GM12878 (cell line): ENCODE results near the gene ITGA7. TPM values are rescaled to one million over a fixed set of nuclear protein-coding genes. Genes with fewer than 3 reads are reported as not detected.
A peak's percentile ranks its signal among the peaks of the same experiment; 100 is the strongest.

Experiments used
- ATAC-seq: fragments of 200-7000 bp; cut with Tn5 transposase; 3 replicates; pipeline ENCODE4 v1.9.1; 2020; ENCODE audit warnings: mild to moderate bottlenecking, moderate library complexity
- BruUV-seq: library from RNA; stranded (reverse); fragments of 400-500 nt; replicated peaks from 2 replicates; lab custom pipeline; 2021; lab: Mats Ljungman, UMichigan
- CTCF ChIA-PET: fragments of 300-600 bp; sonication (Branson Sonifier 250); formaldehyde crosslinking; extraction: SDS; loops from one replicate; lab custom pipeline; 2021; ENCODE audit warnings: inconsistent platforms; lab: Yijun Ruan, JAX
- POLR2A ChIA-PET: fragments of 350-600 bp; formaldehyde crosslinking; extraction: SDS; loops from one replicate; lab custom pipeline; 2021; ENCODE audit warnings: inconsistent platforms; lab: Charles Lee
- RAD21 ChIA-PET: fragments of 300-600 bp; sonication (Branson Sonifier 250); formaldehyde crosslinking; loops from one replicate; lab custom pipeline; 2023; ENCODE audit warnings: antibody characterized with exemption; ENCODE audit not compliant: unreplicated experiment; lab: Charles Lee
- SMC1A ChIA-PET: fragments of 300-600 bp; sonication (Branson Sonifier 250); formaldehyde crosslinking; loops from one replicate; lab custom pipeline; 2023; ENCODE audit not compliant: unreplicated experiment, uncharacterized antibody; lab: Charles Lee
- DNase-seq: peaks from one replicate; pipeline ENCODE4 v3.0.0-alpha.2; 2011; ENCODE audit warnings: low read depth, low spot score
- FAIRE-seq: peaks from 3 replicates; lab custom pipeline; 2011; peaks lifted over from hg19 to GRCh38; lab: Jason Lieb, UNC
- H2AFZ ChIP-seq: 2 replicates; pipeline ENCODE4 v1.6.0; 2011; ENCODE audit warnings: low read depth, low read length, control low read depth; ENCODE audit not compliant: control insufficient read depth
- H3K27ac ChIP-seq: 2 replicates; pipeline ENCODE4 v1.5.1; 2011; ENCODE audit warnings: control low read depth; ENCODE audit not compliant: control insufficient read depth, insufficient read depth
- H3K27me3 ChIP-seq, 2 experiments: replicated peaks in 1 of 2; 2 replicates each; pipeline versions ENCODE4 v1.6.0 to v1.6.1; 2011; ENCODE audit warnings: low read length in 1 of 2; ENCODE audit not compliant: control insufficient read depth in 2 of 2, insufficient read depth in 2 of 2
- H3K36me3 ChIP-seq, 2 experiments: 2 replicates each; pipeline ENCODE4 v1.5.1; 2011; ENCODE audit warnings: low read length in 1 of 2; ENCODE audit not compliant: control insufficient read depth in 2 of 2, insufficient read depth in 2 of 2
- H3K4me1 ChIP-seq: 2 replicates; pipeline ENCODE4 v1.6.1; 2011; ENCODE audit warnings: mild to moderate bottlenecking, low read length, moderate library complexity, mixed read lengths; ENCODE audit not compliant: control insufficient read depth, insufficient read depth
- H3K4me2 ChIP-seq: 2 replicates; pipeline ENCODE4 v1.6.0; 2011; ENCODE audit warnings: control low read depth; ENCODE audit not compliant: control insufficient read depth, insufficient read depth
- H3K4me3 ChIP-seq: fragments of 200-600 bp; sonication (generic); 2 replicates; pipeline ENCODE4 v1.5.1; 2016
- H3K79me2 ChIP-seq: 2 replicates; pipeline ENCODE4 v1.6.0; 2011; ENCODE audit warnings: low read length; ENCODE audit not compliant: control insufficient read depth, insufficient read depth
- H3K9ac ChIP-seq: 2 replicates; pipeline ENCODE4 v1.8.0; 2011; ENCODE audit warnings: low read length, control low read depth, mixed read lengths; ENCODE audit not compliant: control insufficient read depth, insufficient read depth
- H3K9me3 ChIP-seq: replicated peaks from 3 replicates; pipeline ENCODE4 v1.5.1; 2011; ENCODE audit warnings: mild to moderate bottlenecking, low read length; ENCODE audit not compliant: control insufficient read depth, insufficient read depth
- H4K20me1 ChIP-seq: 2 replicates; pipeline ENCODE4 v1.6.0; 2011; ENCODE audit not compliant: control insufficient read depth, insufficient read depth
- CHD1 ChIP-seq: IDR thresholded peaks from 2 replicates; pipeline ENCODE4 v1.6.1; 2012; ENCODE audit warnings: low read depth, low read length, improper control_type of control experiment
- EP300 ChIP-seq, 2 experiments: fragments of 150-350 bp in 1 of 2; IDR thresholded peaks; 2 replicates each; pipeline ENCODE4 v1.6.1; 2011 to 2012; ENCODE audit warnings: low read depth in 2 of 2, low read length in 2 of 2, borderline replicate concordance in 1 of 2, improper control_type of control experiment in 1 of 2, inconsistent platforms in 1 of 2; ENCODE audit not compliant: control insufficient read depth in 1 of 2
- HSF1 ChIP-seq: fragments of 150-350 bp; IDR thresholded peaks from 2 replicates; pipeline ENCODE4 v1.6.1; 2014; ENCODE audit warnings: mild to moderate bottlenecking, low read depth, low read length
- KAT2A ChIP-seq: conservative IDR thresholded peaks from 2 replicates; pipeline ENCODE4 v1.6.1; 2011; ENCODE audit warnings: low read depth, low read length; ENCODE audit not compliant: control insufficient read depth
- KDM1A ChIP-seq: fragments of 200-600 bp; sonication (generic); IDR thresholded peaks from 2 replicates; pipeline ENCODE4 v1.6.1; 2016; ENCODE audit warnings: borderline replicate concordance
- MTA3 ChIP-seq: IDR thresholded peaks from 2 replicates; pipeline ENCODE4 v1.6.1; 2012; ENCODE audit warnings: low read length, inconsistent platforms, borderline replicate concordance
- MYC ChIP-seq: IDR thresholded peaks from 2 replicates; pipeline ENCODE4 v1.6.1; 2011; ENCODE audit warnings: mild to moderate bottlenecking, low read length, moderate library complexity, inconsistent platforms; ENCODE audit not compliant: insufficient read depth, insufficient replicate concordance, insufficient read length, severe bottlenecking
- POU2F2 ChIP-seq: IDR thresholded peaks from 3 replicates; pipeline ENCODE4 v1.6.1; 2011; ENCODE audit warnings: low read depth, mild to moderate bottlenecking, low read length, borderline replicate concordance
- SIN3A ChIP-seq: IDR thresholded peaks from 2 replicates; pipeline ENCODE4 v1.6.1; 2012; ENCODE audit warnings: low read depth, low read length, improper control_type of control experiment
- SREBF1 ChIP-seq: IDR thresholded peaks from 2 replicates; pipeline ENCODE4 v1.6.1; 2012; ENCODE audit warnings: mild to moderate bottlenecking, low read length
- STAT3 ChIP-seq: IDR thresholded peaks from 2 replicates; pipeline ENCODE4 v1.6.1; 2011; ENCODE audit warnings: low read depth, low read length, improper control_type of control experiment
- ZSCAN29 ChIP-seq: fragments of 450-650 bp; IDR thresholded peaks from 2 replicates; pipeline ENCODE4 v1.6.1; 2017; ENCODE audit warnings: mild to moderate bottlenecking, moderate library complexity
- WGBS: methylation state at CpG from one replicate; pipeline ENCODE4 v1.1.6; 2016; ENCODE audit warnings: low lambda C conversion rate; ENCODE audit not compliant: insufficient replicate concordance, insufficient coverage; ENCODE audit errors: missing lambda C conversion rate; 5-methylcytosine and 5-hydroxymethylcytosine counted together
- in situ Hi-C: fragments of 300-500 bp; cut with MboI; formaldehyde crosslinking; loops from 9 replicates; pipeline ENCODE4 v1.14.3; 2018; ENCODE audit warnings: mixed read lengths
- intact Hi-C: fragments of 100-400 bp; cut with micrococcal nuclease; formaldehyde crosslinking; loops from one replicate; pipeline ENCODE4 v1.14.2; 2022; ENCODE audit not compliant: unreplicated experiment
- polyA plus RNA-seq, 11 experiments: library from polyadenylated mRNA; depleted of rRNA in 4 of 11; unstranded in 6 of 11; stranded (reverse) in 5 of 11; fragments of >200 nt; fragmentation: Nextera tagmentation in 4 of 11; fragmentation: Illumina TruSeq in 1 of 11; extraction: Ambion mirVana in 4 of 11; extraction: Trizol in 1 of 11; gene quantifications; 1 replicate in 1 of 11; 2 replicates in 10 of 11; pipeline versions ENCODE4 v1.2.1 to v1.2.3, GENCODE V29; 2011 to 2016; ENCODE audit warnings: inconsistent platforms in 2 of 11, missing spikeins in 2 of 11, low read depth in 1 of 11
- total RNA-seq, 4 experiments: library from RNA; depleted of rRNA in 3 of 4; stranded (reverse); fragments of >200 nt in 3 of 4; fragmentation: Illumina TruSeq in 1 of 4; extraction: Trizol in 1 of 4; gene quantifications; 2 replicates each; pipeline versions ENCODE4 v1.2.1 to v1.2.3, GENCODE V29; 2013 to 2021

Gene ITGA7
- total and polyA plus RNA-seq, 10 of the 15 experiments (the other 5 are each of a cell fraction or from before 2014, with no cell fraction given) = 0.18 to 5.1 (median 1.5) TPM

GRCh38 chr12:55688716-55689655 lies 18.7 kb downstream of the ITGA7 start:
- peak; percentile 27 for FAIRE-seq
- H3K79me2 ChIP-seq = no peaks in the 10 kb centered on the region
- 55% methylated on average over 15 of the region's 16 CpGs for WGBS
- no peaks in the 10 kb centered on the region; a peak in 1 of 4 replicates for H3K27me3 ChIP-seq
- H3K4me1 ChIP-seq = peaks cover 6% of the 10 kb centered on the region
- H3K36me3 ChIP-seq = no peaks in the 10 kb centered on the region
- RAD21 ChIA-PET = no interaction called here
- TF ChIP-seq CHD1 (no peak), SREBF1 (no peak), STAT3 (no peak), SIN3A (no peak), POU2F2 (no peak), KAT2A (no peak), KDM1A (no peak), MTA3 (no peak), EP300 (IDR thresholded peaks at IDR 0.05; ENCODE audit: borderline replicate concordance in 1 of 2, control insufficient read depth in 1 of 2, low read depth in 2 of 2, low read length in 2 of 2) (no peak), MYC (no peak), ZSCAN29 (no peak), HSF1 (no peak)
- in situ Hi-C loops (no loop called here), intact Hi-C loops (no loop called here)
- H3K9me3 ChIP-seq = no peaks in the 10 kb centered on the region
- POLR2A ChIA-PET = interaction anchor here (0.6 kb wide), 1 partner anchor 138 kb away, joined by 5 read pairs; no protein-coding TSS in a partner anchor
- H4K20me1 ChIP-seq = no peaks in the 10 kb centered on the region
- H2AFZ ChIP-seq = no peak overlapping the region
- no peak for ATAC-seq
- no peak overlapping the region for H3K4me2 ChIP-seq
- H3K4me3 ChIP-seq = no peak overlapping the region
- no peak for DNase-seq
- no TSS peak for BruUV-seq
- SMC1A ChIA-PET = interaction anchor here (0.6 to 1.0 kb wide), 2 partner anchors 14 to 15 kb away, joined by 3 read pairs; no protein-coding TSS in a partner anchor
- H3K27ac ChIP-seq = no peak overlapping the region
- H3K9ac ChIP-seq = no peak overlapping the region
- CTCF ChIA-PET = interaction anchor here (1.2 kb wide), 1 partner anchor 17 kb away, joined by 4 read pairs; no protein-coding TSS in a partner anchor
